ACC112 (cell line): ENCODE measurements around the gene GPC1.

Experiments used
- H2AFZ ChIP-seq: fragments of 200-600 bp; sonication (generic); one replicate; pipeline ENCODE4 v1.6.0; 2017; ENCODE audit warnings: antibody characterized with exemption, low read length; ENCODE audit not compliant: unreplicated experiment
- H3K27ac ChIP-seq: fragments of 200-600 bp; sonication (generic); 2 replicates; pipeline ENCODE4 v1.5.1; 2014; ENCODE audit warnings: low read depth, mild to moderate bottlenecking, antibody characterized with exemption, low read length, moderate library complexity
- H3K27me3 ChIP-seq: fragments of 200-600 bp; sonication (generic); 2 replicates; pipeline ENCODE4 v1.6.1; 2014; ENCODE audit warnings: mild to moderate bottlenecking, antibody characterized with exemption, low read length, moderate library complexity, mixed read lengths; ENCODE audit not compliant: insufficient read depth
- H3K36me3 ChIP-seq: fragments of 200-600 bp; sonication (generic); 2 replicates; pipeline ENCODE4 v1.6.1; 2016; ENCODE audit warnings: mild to moderate bottlenecking, antibody characterized with exemption, low read length, moderate library complexity, mixed read lengths; ENCODE audit not compliant: insufficient read depth
- H3K4me1 ChIP-seq: fragments of 200-600 bp; sonication (generic); one replicate; pipeline ENCODE4 v1.6.1; 2016; ENCODE audit warnings: low read length, mixed read lengths; ENCODE audit not compliant: insufficient read depth, unreplicated experiment, control insufficient read depth
- H3K4me3 ChIP-seq: fragments of 200-600 bp; sonication (generic); 2 replicates; pipeline ENCODE4 v1.5.1; 2014; ENCODE audit warnings: mild to moderate bottlenecking, low read depth, low read length
- H3K79me2 ChIP-seq: fragments of 200-600 bp; sonication (generic); one replicate; pipeline ENCODE4 v1.6.0; 2016; ENCODE audit warnings: low read length; ENCODE audit not compliant: control insufficient read depth, unreplicated experiment, insufficient read depth

GPC1 gene

DNA sequence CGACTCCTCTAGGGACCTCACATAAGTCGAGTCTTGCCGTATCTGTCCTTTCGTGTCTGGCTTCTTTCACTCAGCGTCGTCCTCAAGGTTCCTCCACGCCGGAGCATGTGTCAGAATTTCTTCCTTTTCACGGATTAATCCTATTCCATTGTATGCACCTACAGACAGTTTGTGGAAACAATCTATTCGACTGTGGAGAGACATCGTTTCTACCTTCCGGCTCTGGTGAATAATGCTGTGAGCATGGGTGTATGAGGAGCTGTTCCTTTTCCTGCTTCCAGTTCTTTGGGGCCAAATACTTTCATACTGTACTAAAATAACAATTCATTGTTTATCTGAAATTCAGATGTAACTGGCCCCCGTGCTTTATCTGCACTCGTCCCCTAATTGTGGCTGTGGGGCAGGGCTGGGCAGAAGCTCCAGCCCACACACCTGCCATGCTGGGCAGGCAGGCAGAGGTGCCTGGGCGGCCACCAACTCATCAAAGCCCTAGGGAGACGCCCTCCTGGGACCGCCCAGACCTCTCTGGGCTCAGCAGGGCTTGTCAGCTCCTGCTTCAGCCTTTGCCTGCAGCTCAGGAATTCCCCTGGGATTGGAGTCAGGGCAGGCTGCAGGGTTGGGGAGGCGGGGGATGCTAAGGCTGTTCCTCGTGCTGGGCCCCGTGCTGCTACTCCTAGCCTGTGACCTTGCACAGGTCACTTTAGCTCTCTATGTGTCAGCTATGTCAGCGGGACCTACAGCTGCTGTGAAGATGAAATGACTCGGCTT lies 14.5 kb downstream of the GPC1 start:
- no peaks in the 10 kb centered on the region for H3K27me3 ChIP-seq

DNA sequence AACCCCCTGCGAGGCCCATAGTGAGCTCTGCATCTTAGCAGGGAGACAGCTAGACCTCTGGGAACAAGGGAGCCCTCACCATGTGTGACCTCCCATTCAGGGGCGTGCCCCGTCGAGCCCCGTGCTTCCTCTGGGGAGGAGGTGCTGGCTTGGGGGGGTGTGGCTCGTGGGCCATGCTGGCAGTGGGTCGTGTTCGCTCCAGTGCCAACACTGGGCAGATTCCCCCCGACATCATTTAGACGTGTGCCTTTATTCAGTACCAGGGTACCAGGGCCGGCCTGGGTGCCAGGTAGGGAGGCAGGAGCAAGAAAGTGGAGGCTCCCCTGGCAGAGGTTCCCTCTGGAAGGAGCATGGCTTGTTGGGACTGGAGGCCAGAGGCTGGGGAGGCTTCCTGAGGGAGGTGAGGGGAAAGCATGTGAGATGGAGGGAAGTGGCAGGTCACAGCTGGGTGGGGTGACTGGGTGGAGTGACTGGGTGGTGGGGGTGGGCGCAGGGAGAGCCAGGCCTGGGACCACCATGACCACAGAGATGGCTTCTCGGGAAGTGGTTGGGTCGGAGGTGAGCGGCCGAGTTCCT lies 15.2 kb downstream of the GPC1 start:
- peaks cover 19% of the 10 kb centered on the region for H3K4me1 ChIP-seq
- no peak overlapping the region for H3K4me3 ChIP-seq
- no peaks in the 10 kb centered on the region for H3K27me3 ChIP-seq
- H3K36me3 ChIP-seq, result no peaks in the 10 kb centered on the region
- no peak overlapping the region for H2AFZ ChIP-seq
- no peak overlapping the region for H3K27ac ChIP-seq
- peaks cover 6% of the 10 kb centered on the region for H3K79me2 ChIP-seq

More for the DNA sequence above, 14.5 kb downstream of the GPC1 start:
- no peaks in the 10 kb centered on the region for H3K36me3 ChIP-seq
- H3K4me3 ChIP-seq, result no peak overlapping the region
- peaks cover 6% of the 10 kb centered on the region for H3K79me2 ChIP-seq
- no peak overlapping the region for H2AFZ ChIP-seq
- H3K27ac ChIP-seq, result no peak overlapping the region
- H3K4me1 ChIP-seq, result peaks cover 19% of the 10 kb centered on the region

DNA sequence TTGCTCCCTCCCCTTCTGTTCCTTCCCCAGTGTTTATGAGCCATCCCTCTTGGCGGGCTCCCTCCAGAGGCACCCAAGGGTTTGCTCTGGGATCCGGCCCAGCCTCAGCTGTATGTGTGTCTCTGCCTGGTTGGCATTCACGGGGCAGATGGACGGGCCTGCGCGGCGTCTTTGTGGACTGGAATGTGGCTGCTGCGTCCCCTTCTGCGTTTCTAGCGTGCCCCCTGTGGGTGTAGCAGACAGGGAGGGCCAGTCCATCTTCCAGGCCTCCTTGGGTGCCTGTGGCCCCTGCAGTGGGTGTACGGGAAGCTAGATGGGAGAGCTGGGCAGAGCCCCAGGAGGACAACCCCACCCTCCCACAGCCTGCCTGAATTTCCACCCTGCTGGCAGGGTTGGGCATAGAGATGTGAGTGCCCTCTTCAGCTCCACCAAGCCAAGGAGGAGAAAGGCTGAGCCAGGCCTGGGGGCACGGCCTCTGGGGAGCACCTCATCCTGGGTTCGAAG lies 15.7 kb downstream of the GPC1 start:
- Histone ChIP-seq H3K27ac (no peak overlapping the region), H3K27me3 (no peaks in the 10 kb centered on the region), H3K36me3 (no peaks in the 10 kb centered on the region), H2AFZ (no peak overlapping the region), H3K4me1 (peaks cover 19% of the 10 kb centered on the region), H3K4me3 (no peak overlapping the region), H3K79me2 (peaks cover 6% of the 10 kb centered on the region)

DNA sequence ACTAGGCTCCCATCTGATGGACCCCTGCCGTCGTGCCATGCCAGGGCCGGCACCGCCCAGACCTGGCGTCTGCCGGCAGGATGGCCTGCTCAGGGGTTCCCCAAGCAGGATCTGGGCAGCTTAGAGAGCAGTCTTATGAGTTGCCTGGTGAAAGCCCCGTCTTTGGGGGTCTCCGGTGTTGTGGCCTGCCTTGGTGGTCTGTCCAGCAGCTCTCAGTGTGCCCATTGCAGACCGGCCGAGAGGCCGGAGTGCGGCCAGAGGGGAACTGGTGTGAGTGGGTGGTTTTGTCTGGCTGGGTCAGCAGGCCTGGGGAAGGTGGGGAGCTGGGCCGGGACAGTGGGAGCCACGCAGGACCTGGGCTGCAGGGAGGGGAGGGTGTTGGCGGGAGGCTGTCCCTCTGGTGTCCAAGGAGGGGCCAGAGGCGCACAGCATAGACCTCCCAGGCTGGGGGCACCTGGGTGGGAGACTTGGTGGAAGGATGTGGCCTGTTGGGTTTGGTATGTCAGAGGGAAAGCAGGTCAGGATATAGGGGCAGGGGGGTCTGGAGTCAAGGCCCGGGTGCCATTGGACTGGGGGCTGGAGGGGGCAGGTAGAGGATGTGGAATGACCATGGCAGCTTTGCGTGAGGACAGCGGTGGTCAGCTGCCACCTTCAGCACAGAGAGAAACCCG lies 16.5 kb downstream of the GPC1 start:
- Histone ChIP-seq H3K27me3 (no peaks in the 10 kb centered on the region), H2AFZ (peak overlapping the region; percentile 32), H3K79me2 (peaks cover 6% of the 10 kb centered on the region), H3K36me3 (no peaks in the 10 kb centered on the region), H3K4me1 (peaks cover 19% of the 10 kb centered on the region), H3K27ac (no peak overlapping the region), H3K4me3 (peak overlapping the region; percentile 76)

DNA sequence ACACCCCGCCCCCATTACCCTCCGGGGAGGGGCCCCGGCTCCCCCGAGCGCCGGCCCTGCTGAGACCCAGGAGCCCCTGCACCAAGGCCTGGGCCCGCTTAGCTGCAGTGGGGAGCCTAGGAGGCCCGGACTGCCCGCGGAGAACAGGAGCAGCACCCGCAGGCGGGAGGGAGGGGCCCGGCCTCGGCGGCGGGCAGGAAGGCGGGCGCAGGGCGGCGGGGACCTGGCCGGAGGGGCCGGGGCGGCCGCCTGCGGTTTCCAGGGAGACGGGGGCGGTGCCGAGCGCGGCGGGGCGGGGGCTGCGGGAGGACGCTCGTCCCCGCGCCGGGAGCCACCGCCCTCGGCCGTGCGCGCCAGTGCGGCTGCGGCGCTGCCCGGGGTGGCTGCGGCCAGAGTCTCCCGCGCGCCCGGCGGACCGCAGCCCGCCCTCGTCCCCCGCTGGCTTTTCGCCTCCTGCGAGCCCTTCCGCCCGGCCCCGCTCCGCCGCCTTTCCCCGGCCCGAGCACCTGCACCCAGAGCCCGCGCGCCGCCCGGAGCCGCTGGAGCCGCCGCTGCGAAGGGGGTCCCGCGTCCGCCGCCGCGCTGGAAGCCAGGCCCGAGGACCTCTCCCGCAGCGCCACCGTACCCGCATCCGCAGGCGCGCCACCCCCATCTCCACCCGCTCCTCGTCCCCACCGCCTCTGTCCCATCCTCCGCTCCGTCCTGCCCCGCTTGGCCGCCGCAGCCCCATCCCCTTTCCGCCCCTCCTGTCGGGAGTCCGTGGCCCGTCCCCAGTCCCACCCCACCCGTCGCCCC lies 17.2 kb downstream of the GPC1 start:
- H3K79me2 ChIP-seq, result peaks cover 6% of the 10 kb centered on the region
- no peaks in the 10 kb centered on the region for H3K27me3 ChIP-seq
- peak overlapping the region; percentile 76 for H3K4me3 ChIP-seq
- no peak overlapping the region for H3K27ac ChIP-seq
- peaks cover 19% of the 10 kb centered on the region for H3K4me1 ChIP-seq
- H2AFZ ChIP-seq, result peak overlapping the region; percentile 32
- H3K36me3 ChIP-seq, result no peaks in the 10 kb centered on the region

DNA sequence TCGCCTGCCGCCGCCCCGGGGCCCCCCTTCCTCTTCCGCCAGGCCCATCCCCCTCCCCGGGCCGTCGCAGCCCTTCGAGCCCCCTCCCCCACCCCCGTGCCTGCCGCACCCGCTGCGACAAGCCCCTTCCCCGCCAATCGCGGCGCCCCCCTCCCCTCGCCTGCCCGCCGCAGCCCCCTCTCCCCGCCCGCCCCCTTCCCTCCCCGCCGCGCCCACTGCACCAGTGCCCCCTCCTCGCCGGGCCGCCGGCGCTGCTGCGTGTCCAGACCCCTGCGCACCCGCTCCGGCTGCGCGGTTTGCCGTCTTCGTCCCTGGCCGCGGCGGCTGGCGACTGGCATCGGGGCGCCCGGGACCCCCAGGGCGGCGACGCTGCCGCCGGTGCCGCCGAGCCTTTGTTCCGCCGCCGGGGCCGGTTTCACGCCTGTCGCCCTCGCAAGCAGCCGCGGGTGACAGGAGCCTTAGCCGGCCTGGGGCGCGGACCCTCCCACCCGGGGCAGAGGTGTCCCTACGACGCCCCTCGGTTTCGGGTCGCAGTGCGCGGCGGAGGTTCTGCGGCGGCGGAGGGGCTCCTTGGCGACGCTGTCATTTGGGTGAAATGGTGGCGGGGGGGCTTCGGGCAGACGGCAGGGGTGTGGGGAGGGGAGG lies 18.1 kb downstream of the GPC1 start:
- Histone ChIP-seq H2AFZ (no peak overlapping the region), H3K4me3 (no peak overlapping the region), H3K79me2 (no peaks in the 10 kb centered on the region), H3K27ac (no peak overlapping the region), H3K36me3 (no peaks in the 10 kb centered on the region), H3K4me1 (peaks cover 19% of the 10 kb centered on the region), H3K27me3 (no peaks in the 10 kb centered on the region)

DNA sequence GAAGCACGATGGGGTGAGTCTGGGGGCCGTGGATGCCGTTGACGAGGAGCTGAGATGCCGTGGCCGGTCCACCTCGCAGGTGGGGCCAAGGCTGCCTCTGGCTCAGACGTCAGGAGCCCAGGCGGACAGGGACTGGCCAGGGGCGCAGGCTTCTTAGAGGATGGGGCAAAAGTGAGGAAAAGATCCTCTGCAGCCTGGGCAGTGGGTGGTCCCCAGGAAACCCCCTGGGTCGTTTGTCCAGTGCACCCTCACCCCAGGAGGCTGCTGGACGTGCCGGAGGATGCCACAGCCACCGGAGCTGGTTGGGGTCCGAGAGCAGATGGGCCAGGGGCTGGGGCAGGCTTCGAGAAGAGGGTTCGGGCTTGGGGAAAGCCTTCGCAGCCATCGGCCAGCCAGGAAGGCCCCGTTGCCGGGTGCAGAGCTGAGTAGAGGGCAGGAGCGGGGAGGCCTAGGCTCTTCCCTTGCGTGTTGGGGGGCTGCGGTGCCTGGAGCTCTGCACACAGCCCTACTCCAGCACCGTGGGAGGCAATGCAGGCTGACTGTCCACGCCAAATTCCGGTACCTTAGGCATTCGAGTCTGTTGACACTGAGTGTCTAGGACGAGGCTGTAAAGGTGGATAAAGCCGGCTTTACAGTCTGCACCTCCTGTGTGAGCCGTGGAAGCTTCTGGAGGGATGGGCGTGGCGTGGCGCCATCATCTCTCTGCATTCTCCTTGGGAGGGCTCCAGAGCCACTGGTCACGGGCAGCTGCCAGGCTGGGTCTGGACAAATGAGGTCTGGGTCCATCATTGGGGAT lies 18.8 kb downstream of the GPC1 start:
- H3K79me2 ChIP-seq, result no peaks in the 10 kb centered on the region
- no peak overlapping the region for H3K27ac ChIP-seq
- no peak overlapping the region for H3K4me3 ChIP-seq
- H3K27me3 ChIP-seq, result no peaks in the 10 kb centered on the region
- H3K36me3 ChIP-seq, result no peaks in the 10 kb centered on the region
- H2AFZ ChIP-seq, result no peak overlapping the region
- peaks cover 19% of the 10 kb centered on the region for H3K4me1 ChIP-seq

DNA sequence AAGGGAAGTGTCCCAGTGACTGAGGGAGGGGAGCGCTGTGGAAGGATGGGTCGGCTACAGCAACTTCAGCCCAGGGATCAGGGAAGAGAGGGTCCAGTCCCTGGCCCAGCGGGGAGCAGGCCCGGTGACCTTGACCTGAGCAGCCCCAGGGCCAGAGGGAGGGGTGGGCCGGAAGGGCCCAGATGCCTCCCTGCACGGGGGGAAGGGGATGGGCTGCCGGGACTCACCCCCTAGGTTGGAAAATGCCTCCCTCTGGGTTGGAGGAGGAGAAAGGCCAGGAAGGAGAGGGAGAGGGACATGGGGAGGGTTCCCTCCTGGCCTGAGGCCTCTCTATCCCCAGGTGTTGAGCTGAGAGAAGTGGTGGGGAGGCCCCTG lies 19.8 kb downstream of the GPC1 start:
- Histone ChIP-seq H3K4me3 (no peak overlapping the region), H3K4me1 (peaks cover 10% of the 10 kb centered on the region), H2AFZ (no peak overlapping the region), H3K36me3 (no peaks in the 10 kb centered on the region), H3K27me3 (no peaks in the 10 kb centered on the region), H3K79me2 (no peaks in the 10 kb centered on the region), H3K27ac (no peak overlapping the region)

DNA sequence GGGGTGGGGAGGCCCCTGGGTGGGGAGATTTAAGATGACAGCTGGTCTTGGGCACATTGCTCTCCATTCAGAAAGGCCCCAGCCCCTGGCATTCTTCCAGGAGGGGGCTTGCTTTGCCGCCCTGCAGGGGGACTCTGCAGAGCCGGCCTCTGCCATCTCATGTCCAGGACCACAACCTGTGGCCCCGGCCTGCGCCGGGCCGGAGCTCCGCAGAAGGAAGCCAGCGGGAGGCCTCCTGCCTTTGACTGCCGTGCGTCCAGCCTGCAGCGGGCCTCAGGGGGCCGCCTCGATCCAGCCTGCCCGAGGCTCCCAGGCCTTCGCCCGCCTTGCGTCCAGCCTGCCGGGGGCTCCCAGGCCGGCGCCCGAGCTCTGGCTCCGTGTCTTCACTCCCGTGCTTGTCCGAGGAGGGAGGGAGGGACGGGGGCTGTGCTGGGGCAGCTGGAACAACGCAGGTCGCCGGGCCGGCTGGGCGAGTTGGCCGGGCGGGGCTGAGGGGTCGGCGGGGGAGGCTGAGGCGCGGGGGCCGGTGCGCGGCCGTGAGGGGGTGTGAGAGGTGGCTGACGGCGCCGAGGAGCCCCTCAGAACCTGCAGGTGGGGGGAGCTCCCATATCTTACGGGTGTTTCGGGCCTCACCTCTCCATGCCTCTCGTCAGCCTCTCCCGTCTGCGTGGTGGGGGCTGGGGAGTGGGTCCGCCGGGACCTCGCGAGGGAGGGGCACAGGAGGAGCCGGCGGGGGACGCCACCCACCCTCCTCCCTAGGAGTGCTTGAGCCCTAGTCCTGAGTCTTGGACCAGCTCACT lies 20.4 kb downstream of the GPC1 start:
- H3K27me3 ChIP-seq, result no peaks in the 10 kb centered on the region
- H3K4me3 ChIP-seq, result no peak overlapping the region
- no peak overlapping the region for H2AFZ ChIP-seq
- H3K79me2 ChIP-seq, result no peaks in the 10 kb centered on the region
- peaks cover 6% of the 10 kb centered on the region for H3K4me1 ChIP-seq
- H3K27ac ChIP-seq, result no peak overlapping the region
- no peaks in the 10 kb centered on the region for H3K36me3 ChIP-seq
